ENCODE data around the gene PXYLP1.

The PXYLP1 gene

DNA sequence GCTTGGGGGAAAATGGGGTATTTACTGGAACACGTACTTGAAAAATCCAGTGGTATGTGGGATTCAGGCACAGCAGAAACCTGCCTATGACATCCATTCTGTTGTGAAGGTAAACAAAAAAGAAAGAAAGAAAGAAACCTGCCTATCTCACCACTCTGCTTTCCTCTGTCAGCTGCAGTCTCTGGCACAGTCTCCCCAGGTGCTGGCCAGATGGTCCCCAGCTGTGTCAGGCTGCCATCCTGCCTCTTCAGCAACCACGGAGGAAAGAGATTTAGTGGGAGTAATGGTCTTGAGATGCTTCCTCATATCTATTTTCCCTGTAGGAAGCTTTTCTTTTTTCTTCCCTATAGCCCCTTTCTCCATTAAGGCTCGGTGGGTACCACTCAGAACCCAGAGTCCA is 2.5 kb upstream of the PXYLP1 start:
- no peak for DNase-seq

DNA sequence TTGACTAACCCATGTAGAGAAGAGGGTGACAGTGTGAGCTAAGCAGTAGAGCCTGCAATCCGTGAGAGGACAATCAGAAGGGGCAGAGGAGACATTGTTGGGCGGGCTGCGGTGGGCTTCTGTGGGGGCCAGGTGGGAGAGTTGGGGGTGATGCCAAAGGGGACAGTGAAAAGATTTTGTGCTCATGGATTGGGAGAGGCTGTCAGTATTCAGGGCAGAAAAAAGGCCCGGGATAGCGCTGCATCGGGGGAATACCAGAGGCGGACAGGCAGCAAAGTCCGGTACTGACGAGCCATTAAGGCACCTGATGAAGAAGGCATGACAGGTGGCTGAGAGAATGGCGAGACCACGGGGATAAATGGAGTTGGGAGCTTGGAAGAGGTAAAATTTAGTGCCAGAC is 1.3 kb upstream of the PXYLP1 start:
- no peak for DNase-seq

DNA sequence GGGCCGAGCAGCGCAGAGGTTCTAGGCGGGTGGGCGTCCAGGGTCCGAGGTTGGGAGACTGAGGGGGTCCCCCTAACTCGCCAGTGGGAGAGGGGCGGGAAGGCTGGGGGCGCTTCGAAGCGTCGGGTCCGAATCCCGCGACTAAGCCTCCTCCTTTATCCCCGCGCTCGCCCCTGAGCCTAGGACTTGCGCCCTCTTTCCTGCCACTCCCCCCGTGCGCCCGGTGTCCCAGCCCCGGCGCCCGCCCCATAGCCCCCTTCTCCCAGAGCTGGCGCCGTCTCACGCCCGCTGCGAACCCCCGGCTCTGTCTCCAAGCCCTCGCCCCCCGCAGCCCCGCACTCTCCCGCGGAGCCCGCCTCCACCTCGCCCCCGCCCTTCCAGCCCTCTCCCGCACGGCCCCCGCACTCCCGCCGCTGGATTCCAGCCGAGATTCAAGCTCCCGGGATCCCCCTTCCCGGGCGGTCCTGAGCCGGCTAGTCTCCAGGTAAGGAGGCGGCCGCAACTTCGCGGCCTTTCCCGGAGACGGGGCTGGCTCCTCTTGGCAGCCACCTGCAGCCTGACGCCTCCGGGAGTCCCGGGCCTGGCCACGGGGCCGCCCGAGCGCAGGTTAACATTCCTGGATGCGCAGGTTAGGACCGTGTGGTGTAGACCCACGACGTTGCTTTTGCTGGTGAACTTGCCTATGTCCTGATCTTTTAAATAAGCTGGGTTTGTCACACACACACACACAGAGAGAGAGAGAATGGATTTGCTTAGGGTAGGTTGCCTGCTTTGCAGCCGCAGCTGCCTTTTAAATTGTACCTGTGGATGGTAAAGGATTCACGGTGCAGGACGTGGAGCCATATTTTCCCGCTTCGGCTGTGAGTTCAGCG is 563 bp downstream of the PXYLP1 start:
- no peak for DNase-seq

DNA sequence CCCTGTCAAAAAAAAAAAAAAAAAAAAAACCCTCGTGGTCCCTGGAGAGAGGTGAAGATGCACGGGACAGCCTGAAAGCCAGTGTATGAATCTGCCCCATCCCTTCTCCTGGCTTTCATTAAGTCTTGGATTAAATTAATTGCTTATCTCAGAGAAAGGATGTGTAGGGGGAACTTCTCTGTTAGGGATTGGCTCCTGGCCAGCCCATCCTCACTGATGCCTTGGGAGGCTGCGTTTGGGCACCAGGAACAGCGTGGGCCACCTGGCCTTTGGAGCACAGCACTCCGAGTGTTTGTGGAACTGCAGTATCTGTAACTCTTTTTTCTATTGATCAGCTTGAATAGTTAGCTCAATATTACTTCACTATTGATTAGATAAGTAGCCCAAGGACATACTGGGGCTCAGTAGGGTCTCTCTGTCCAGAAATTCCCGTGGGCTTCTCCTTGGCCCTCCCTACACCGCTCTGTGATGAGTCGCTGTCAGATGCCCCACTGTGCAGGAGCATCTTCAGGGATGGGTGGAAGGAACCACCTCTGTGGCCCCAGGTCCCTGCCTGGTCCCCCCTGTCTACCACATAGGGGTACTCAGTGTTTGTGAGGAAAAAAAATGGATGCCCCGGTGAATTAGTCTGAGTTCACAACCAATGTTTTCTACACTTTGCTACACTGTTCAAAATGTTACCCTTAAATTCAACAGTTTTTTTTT is 2.0 kb downstream of the PXYLP1 start:
- no peak for DNase-seq

DNA sequence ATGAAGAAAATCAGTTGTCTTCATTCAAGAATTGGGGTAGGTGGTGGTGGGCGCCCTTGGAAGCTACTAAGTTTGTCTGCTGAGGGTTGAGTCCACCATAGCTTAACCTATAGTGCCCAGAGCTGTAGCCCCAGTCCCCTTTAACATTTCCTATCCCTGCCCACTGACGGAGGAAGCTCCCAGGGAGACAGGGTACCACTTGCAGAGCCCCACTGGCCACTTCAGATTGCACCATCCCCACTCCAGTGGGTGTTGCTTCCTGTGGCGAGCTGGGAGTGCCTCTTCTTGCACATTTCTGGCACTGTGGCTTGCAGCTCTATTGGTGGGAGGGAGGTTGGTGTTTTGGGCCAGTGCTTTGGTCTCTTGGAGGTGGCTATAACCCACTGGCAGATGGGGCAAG is 2.7 kb downstream of the PXYLP1 start:
- DNase-seq = no peak

DNA sequence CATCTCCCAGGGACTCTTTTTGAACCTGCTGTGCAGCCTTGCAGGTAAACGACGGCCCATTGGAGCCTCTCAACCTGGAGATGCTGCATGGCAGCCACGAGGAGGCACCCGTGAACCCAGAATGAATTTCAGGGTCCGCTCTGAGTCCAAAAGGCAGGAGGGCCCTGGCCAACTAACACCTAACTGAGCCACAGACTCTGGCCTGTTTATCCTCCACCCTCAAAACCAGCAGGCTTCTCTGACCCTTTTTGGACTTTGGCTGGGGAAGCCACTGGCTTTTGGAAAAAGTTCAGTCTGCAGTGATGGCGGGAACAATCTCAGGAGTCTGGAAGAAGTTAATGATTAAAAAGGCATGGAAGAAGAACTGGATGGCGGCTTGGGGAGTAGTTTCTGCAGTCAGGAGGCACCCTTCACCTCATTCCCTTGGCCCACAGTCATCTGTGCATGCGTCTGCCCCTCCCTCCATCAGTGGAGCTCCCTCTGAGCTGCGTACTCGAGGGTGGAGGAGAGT is 4.1 kb downstream of the PXYLP1 start:
- DNase-seq = no peak

DNA sequence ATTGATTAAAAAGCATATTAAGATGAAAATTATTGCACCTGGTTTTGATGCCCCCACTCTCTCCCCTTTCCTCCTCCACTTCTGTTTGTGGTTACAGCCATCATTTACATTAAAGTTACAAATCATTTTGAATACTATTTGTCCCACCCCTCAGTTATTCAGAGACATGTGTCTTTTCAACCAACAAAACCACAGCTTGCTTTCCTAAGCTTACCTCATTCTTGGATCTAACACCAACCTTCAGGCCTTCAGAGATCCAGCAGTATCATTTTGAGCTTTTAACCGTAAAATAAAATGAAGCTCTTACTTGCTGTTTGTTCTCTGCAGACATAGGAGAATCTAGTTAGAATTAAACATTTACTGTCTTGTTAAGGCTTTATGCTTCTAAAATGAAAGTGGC is 4.7 kb downstream of the PXYLP1 start:
- DNase-seq = no peak

DNA sequence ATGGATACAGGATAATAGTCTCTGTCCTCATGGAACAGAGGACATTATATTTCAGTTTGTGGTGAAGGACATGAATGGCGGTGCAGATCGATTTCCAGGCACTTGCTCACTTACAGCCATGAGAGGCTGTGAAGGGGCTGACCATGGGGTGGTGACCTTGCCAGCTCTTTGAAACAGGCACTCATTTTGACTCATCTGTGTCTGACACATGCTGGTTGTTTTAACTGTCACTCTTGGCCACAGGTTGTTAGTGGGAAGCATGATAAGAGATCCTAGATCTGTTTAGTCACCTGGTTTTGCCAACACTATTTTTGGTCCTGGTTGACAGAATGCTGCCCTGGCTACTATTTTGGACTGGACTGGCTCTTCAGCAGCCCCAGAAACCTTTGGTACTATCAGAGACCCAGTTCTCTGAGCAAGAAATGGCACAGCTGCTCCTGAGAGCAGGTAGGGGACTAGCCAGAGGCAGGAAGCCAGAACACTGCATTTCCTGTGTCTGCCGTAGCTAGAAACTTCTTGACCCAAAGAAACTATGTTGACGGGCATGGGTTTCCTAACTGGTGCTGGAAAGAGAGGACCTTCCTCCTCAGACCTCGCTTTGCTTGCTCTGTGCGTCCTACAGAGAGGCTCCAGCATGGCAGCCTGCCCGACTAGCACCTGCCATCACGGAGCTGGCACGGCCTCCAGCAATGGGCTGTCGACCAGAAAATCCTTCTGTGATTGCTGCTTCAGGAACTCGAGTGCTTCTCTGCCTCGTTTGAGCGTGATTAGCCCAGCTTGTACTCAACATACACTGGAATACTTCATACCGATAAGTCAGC is 6.3 kb downstream of the PXYLP1 start:
- DNase-seq = peak; percentile 61

DNA sequence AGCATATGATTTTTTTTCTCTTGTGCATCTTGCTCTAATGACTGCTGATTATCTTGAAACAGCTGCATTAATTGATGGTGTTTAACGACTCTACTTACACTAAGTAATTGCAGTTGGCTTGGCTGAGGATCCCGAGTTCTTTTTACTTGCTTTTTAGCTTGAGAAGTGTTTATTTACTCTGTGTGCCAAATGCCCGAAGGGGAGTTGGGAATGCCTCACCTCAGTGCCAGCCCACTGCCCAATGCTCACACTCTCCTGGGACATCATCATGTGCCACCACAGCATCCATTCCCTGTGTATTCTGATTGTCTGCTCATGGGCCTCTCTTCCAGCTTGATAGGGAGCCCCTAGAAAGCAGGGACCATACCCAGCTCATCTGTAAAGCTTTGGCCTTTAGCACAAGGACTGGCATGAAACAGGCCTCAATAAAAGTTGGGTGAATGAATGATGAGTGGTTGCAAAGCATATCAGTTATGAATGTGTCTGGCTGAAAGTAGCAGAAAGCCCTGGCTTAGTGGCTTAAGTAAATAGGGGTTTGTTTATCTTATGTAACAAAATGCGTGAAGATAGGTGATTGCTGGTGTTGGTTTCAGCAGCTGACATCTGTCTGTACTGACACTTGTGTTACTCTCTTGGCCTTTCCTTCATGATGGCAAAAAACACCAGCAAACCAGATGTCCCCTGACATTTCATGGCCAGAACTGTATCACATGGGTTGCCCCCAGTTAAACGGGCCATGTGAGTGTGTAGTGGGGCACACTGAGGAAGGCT is 8.1 kb downstream of the PXYLP1 start:
- DNase-seq = peak; percentile 52

DNA sequence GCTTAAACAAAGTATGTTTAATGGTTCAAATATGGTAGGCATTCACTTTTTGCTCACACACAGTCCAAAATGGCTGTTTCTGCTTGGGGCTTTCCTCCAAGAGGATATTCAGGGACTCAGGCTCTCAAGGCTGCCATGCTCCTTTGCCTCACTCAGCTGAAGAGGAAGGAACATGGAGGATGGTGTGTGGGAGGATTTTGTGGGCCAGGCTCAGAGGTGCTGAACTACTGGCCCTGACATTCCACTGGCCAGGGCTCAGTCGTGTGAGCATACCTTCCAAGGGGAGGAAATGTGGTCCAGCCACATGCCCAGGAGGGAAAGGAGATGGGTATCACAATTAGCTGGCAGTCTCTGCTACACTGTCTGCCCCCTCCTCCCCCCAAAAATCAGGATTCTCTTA is 8.7 kb downstream of the PXYLP1 start:
- DNase-seq = no peak

DNA sequence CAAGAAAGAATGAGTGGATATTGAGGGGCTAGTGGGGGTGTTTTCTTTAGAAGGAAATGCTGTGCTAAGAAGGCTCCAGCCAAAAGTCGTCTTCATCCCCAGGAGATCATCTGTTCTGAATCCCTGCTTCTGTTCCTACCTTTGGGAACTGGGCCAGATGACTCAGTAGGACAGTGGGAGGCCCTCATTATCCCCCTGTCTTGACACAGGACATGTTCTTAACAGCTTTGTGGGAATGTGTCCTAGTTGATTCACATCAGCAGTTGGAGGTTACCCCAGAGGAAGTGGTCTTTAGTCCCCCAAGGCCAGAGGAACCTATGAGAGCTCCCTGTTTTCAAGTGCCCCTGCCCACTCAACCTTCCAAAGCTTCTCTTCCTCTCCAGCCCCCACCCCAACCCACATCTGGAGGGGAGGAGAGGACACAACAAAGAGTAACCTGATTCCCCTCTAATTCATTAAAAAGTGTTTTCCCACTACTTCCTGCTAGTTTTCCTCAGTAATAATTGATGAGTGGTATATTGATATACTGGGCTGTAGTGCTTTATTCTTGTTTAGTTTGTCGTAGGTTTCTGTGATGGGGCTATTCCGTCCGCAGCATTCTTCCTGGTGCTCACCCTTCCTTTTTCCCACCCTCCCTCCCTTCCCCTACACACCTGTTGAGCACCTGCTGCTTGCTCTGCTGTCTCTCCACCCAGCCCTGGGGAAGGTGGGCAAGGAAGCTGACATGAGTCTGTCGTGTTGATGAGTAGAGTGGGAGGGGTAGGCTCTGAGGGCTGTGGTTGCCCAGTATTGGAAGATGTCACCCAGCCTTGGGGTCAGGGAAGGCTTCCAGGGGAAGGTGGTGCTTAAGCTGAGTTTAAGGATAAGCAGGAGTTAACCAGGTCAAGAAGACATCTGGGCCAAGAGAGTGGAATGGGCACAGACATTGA is 9.3 kb downstream of the PXYLP1 start:
- no peak for DNase-seq

DNA sequence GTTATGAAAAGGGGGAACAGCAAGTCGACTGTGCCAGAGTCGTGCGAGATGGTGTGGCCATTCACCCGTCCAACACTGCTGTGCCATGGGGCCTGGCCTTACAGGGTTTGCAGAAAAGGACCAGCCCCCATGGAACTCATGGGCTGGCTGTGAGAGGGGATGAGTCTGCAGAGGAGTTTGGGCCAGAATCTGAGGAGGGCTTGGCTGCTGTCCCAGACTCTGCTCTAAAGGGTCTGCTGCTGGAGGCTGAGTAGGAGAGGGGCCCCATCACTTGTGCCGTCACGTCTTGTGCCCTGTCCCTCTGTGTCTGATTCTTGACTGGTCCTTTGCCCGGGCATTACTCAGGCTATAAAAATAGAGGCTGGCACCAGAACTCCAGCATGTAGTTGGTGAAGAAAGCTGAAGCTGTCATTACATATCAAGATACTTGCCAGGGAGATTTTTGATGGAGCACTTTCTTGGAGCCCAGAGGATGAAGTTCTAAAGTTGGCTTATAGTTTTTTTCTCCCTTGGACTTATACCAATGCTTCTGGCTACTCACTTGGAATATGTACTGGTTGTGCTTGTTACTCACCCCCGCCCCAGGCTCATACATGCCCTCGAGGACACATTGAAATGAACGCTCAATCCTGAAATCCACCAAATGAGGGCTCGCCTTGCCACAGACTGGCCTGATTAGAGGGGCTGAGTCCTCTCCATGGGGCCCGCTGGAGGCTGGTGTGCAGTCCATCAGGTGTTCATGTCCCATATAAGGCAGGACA is 10.2 kb downstream of the PXYLP1 start:
- no peak for DNase-seq

DNA sequence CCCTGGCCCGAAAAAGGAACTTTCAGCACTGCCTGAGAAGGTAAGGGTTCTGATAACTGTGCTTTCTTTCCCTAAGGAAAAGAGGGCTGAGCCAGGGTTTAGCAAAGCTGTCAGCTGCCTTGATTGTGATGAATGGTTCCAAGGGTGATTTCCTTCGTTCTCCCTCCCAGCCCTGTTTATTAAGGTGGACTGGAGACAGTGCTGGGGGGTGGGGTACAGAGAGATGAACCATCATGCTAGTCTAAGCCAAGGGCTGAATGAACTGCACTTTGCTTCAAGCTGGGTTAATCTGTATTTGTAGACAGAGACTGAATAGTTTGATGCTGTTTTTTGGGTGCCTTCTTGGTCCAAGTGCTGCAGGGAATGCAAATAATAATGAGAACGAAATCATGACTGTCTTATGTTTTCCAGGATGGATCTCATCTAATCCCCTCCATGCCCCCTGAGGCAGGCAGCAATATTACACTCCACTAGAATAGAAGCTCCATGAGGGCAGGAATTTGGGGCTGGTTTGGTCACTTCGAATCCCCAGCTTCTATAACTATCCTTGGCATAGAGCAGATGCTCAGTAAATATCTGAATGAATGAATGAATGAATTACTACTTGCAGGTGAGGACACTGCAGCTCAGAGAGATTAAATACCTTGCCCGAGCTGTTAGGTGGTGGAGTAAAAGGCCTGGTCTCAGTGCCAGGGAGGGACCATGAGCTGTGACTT is 10.9 kb downstream of the PXYLP1 start:
- DNase-seq = no peak

DNA sequence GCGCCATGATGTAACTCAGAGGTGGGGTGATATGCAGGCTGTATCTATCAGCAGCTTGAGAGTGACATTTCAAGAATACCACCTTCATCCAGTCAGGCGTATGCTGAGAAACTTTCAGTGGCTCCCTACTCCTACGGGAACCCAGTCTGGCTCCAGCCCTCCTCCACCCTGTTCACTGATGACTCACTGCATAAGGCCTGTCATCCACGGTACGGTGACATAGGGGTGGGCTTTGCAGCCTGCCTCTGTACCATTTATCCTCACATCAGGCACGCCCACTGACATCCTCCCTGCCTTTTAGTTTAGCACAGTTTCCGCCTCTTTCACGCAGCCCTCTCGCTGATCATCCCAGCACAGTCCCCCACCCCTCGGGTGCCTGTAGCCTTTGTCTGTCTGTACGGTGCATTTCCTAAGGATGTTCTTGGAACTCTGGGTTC is 11.7 kb downstream of the PXYLP1 start:
- DNase-seq = no peak

DNA sequence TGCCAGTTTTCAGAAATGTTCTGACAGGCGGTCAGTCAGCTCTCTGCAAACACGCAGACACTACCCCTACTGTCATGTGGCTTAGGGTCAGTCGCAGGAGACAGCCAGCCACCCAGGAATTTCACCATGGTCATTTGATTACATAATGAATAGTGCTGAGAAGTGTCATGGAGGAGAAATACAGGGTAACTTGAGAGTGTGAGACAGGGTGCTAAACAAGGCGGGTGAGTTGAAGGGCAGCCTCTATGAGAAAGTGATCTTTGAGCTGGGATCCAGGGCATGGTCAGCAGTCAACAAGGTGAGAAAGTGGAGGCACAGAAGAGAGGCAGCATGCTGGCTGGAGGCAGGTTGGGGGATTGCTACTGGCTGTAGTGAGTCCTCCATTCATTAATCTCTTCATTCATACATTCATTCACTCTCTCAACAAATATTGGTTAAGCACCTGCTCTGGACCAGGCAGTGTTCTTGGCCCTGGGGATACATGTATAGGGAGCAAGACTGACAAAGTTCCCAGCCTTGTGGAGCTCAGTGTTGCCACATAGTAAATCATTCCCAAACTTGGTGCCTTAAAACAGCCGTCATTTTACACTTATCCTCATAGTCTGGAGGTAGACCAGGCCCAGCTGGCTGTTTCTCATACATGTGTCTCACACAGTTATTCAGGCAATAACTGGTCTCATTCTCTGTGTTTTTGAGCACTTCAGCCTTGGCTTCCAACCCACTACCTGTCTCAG is 14.8 kb downstream of the PXYLP1 start:
- DNase-seq = no peak

DNA sequence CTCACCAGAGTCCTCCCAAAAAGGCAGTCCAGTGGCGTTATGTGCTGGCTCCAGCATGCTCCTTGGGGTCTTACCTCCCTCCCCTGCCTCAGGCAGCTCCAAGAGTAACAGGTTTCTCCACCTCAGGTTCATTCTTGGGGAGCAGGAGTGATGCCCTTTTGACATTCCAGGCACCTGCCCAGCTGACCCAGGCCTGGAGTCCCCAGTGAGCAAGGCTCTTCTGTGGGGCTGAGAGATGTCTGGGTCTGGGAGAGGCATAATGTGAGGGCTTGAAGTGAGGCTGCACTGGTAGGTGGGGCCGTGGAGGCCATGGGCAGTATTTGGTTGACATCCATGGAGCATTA is 15.3 kb downstream of the PXYLP1 start:
- no peak for DNase-seq

DNA sequence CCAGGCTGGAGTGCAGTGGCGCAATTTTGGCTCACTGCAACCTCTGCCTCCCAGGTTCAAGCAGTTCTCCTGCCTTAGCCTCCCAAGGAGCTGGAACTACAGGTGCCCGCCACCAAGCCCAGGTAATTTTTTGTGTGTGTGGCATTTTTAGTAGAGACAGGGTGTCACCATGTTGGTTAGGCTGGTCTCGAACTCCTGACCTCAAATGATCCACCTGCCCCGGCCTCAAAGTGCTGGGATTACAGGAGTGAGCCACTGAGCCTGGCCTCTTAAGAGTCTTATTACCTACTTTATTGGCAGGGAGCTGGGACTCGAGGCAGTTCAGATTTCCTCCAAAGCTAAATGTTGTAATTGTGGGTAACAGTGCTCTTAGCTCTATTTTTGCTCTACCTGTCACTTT is 16.4 kb downstream of the PXYLP1 start:
- DNase-seq = no peak

DNA sequence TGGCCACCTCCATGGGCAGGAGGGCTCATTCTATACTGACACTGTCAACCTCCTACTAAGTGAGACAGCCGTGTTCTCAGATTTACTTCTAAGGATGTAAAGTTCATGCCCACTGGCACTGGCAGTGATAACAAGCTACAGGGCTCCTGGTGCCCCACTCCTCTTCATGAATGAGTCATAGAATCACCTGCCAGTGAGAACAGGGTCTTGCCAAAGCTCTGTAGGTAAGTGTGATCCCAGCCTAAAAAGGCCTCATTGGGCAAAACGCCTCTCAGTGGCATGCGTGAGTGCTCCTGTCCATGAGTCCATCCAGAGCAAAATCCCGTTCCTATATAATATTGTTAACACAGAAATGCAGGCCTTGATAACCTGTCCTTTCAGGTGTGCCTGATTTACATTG is 17.4 kb downstream of the PXYLP1 start:
- no peak for DNase-seq

DNA sequence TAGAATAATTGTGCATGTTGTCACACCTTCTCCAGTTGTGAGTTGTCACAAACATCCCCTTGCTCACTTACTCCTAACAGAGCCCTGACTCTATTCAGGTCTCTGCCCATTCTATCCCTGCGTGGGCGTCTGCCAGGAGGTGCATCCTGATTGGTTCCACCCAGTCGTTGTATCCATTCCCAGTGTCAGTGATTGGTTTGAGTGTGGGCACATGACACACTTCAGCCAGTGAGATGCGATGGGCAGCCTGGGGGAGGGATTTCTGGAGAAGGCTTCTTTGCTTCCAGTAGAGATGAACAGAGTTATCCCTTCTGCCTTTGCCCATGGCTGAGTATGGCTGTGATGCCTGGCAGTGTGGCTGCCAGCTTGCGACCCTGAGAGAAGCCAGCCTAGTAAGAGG is 18.7 kb downstream of the PXYLP1 start:
- no peak for DNase-seq
